Measurements from ENCODE around the gene PTPRG. TPM values are rescaled to one million over a fixed set of nuclear protein-coding genes. Genes with fewer than 3 reads are reported as not detected.

PTPRG gene
- total RNA-seq, 1 experiment from 2014 or later = 9.2 TPM

GRCh38 chr3:62110443-62111225 is 549.3 kb downstream of the PTPRG start:
- no peak for DNase-seq (ENCODE audit: low read depth)

GRCh38 chr3:62113092-62113491 is 551.7 kb downstream of the PTPRG start:
- no peak for DNase-seq (ENCODE audit: low read depth)

DNA sequence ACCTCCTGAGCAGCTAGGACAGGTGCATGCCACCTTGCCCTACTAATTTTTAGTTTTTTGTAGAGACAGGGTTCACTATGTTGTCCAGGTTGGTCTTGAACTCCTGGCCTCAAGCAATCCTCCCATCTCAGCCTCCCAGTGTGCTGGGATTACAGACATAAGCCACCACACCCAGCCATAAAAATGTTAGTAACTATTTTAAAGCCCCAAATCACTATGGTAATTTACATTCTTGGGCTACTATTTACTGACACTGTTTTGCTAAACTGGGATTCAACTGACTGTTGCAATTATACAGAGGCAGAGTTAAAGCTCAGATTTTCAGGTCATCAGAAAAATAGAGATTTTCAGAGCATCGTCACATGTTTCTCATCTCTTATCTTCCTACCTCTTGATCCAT is 553.4 kb downstream of the PTPRG start:
- DNase-seq (ENCODE audit: low read depth) = no peak

DNA sequence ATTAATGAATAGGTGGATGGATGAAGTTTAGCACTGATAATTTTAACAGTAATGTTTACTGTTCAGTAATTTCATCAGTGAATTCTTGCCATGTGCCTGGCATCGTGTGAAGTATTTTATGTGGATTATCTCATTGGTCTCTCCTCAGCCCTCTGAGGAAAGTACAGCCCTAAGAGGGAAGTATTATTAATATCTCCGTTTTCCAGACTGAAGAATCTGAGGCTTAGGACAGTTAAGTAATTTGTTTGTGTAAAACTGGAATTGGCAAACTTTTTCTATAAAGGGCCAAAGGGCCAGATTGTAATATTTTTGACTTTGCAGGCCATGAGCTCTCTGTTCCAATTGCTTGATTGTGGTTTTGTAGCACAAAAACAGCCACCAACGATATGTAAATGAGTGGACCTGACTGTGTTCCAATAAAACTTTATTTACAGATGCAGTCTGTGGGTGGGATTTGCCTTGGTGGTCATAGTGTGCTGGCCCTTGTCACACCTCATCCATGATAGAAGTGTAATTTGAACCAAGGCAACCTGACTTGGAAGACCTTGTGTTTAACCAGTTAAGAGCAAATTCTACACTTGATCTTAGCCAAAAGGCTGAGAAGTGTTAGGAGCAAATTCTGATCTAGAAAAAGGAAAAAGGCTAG is 556.7 kb downstream of the PTPRG start:
- DNase-seq (ENCODE audit: low read depth) = no peak

GRCh38 chr3:62119139-62119538 is 557.8 kb downstream of the PTPRG start:
- no peak for DNase-seq (ENCODE audit: low read depth)

GRCh38 chr3:62122819-62123218 is 561.4 kb downstream of the PTPRG start:
- no peak for DNase-seq (ENCODE audit: low read depth)

- DNase-seq (ENCODE audit: low read depth) = no peak
These were observed 564.0 kb downstream of the PTPRG start for GRCh38 chr3:62125380-62125779.

GRCh38 chr3:62127116-62127515 is 565.7 kb downstream of the PTPRG start:
- no peak for DNase-seq (ENCODE audit: low read depth)

- no peak for DNase-seq (ENCODE audit: low read depth)
These were observed 566.7 kb downstream of the PTPRG start for GRCh38 chr3:62128051-62128450.

DNA sequence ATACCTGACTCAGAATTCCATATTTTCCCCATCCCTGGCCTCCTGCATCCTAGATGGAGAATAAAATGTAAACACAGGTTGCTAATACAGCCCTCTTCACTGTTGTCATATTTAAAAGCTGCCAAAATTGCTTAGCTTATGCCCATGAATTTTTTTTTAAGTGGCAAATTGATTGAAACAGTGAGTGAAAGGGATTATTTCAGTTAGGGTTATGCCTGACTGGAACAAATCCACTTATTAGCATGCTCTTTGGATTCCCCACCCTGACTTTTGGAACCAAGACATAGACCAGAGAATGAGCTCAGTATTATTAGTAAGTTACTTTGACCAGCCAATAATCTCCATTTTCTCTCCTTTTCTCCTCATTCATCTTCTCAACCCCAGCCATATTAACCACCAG is 567.3 kb downstream of the PTPRG start:
- no peak for DNase-seq (ENCODE audit: low read depth)

GRCh38 chr3:62131050-62131449 is 569.7 kb downstream of the PTPRG start:
- DNase-seq (ENCODE audit: low read depth) = no peak

DNA sequence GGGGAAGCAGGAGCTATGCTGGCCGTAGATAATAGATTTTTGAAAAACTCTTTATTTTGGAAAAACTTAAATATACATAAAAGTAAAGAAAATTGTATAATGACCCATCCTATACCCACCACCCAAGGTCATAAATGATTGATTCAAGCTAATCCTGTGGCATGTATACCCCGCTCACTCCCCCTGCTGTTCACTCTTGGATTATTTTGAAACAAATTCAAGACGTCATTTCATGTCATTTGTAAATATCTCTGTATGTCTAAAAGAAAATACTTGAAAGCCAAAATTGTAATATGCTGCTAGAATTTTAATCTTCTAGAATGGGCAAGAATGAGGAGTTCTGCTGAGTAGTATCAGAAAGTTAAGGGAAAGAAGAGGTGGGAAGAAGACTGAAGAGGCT is 570.2 kb downstream of the PTPRG start:
- peak; percentile 2 for DNase-seq (ENCODE audit: low read depth)

GRCh38 chr3:62132027-62132602 is 570.7 kb downstream of the PTPRG start:
- no peak for DNase-seq (ENCODE audit: low read depth)

DNA sequence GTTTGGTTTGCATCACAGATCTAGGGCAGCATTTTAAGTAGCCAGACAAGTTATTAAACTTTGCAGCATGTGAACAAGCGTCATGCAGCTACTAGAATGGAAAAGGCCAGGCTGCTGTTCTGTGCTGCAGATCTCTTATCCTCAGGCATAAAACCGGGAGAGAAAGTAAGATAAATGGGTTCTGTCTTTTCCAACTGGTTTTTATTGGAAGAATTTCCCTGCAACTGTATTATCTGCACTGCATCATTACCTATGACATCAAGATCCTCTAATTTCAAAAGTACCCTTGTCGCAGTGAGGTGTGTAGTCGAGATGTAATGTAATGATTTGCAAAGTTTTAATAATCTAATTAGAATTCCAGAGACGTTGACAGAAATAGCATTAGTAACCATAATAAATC is 571.6 kb downstream of the PTPRG start:
- no peak for DNase-seq (ENCODE audit: low read depth)

DNA sequence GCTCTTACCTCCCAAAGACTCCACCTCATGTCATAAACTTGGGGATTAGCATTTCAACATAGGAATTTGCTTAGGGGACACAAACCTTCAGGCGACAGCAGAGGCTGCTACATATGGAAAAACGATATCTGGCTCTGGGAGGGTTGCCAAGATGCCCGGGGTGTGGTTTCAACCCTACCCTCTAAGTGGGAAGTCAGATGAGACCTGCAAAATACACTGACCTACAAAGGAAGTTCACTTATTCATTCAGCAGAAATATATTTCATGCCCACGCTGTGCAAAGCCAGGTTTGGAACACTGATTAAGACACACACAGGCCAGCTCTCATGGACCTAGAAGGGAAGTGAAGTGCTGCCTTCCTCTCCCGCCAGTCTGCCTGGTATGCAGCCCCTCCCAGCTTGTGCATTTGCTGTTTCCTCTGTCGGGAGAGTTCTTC is 572.7 kb downstream of the PTPRG start:
- peak; percentile 49 for DNase-seq (ENCODE audit: low read depth)

DNA sequence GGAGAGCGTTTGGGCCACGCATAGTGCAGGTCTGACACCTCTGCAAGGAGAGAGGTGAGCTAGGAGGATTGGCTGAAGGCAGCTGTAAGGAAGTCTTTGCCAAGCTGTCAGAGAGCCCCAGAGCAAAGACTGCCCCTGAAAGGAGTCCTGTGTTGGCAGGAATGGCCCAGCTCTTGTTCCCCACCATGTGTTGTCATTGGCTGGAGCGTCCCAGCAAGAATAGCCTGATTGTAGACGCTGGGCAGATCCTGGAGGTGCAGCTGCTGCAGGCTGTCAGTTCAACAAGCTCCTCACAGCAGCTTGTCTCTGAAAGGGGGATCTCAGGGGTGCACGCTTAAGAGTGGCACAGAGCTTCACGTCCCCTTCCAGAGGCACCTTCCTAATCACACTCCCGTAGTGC is 574.4 kb downstream of the PTPRG start:
- DNase-seq (ENCODE audit: low read depth) = no peak

GRCh38 chr3:62139957-62140356 is 578.6 kb downstream of the PTPRG start:
- DNase-seq (ENCODE audit: low read depth) = no peak

GRCh38 chr3:62142331-62143085 is 581.1 kb downstream of the PTPRG start:
- no peak for DNase-seq (ENCODE audit: low read depth)

GRCh38 chr3:62143843-62144450 is 582.6 kb downstream of the PTPRG start:
- DNase-seq (ENCODE audit: low read depth) = no peak

- DNase-seq (ENCODE audit: low read depth) = no peak
These were observed 583.1 kb downstream of the PTPRG start for GRCh38 chr3:62144482-62144881.

DNA sequence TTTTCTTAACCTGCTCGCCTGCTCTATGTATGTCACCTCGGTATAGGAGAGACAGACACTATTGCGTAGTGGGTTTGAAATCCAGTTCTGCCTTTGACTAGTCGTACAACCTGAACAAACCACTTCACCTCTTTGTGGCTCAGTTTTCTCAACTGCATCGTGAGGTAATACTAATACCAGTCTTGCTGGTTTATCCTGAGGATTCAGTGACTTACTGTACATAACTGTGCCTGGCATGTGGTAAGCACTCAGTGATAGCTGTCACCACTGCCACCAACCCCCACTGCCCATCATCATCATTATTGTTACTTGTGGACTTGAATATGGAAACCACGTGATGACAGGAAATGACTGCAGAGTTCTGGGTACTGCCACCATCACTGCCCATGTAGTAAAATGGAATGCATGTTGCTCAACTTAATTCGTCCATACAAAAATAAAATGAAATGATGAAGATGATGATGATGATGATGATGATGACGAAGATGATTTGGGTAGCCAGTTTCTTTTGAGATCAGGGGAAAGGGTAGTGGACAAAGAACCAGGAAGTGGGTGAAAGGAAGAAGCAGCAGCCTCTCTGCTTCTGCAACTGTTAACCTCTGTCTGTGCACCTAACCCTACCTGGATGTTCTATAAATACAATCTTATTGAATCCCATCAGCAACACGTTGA is 583.9 kb downstream of the PTPRG start:
- peak; percentile 4 for DNase-seq (ENCODE audit: low read depth)

All from M059J (cell line).